ENCODE data around the gene CACNA1C.

The CACNA1C gene

GRCh38 chr12:2443776-2444175, 391.0 kb downstream of the CACNA1C start:
- DNase-seq, result no peak

- no peak for DNase-seq
These were observed 393.2 kb downstream of the CACNA1C start for GRCh38 chr12:2445968-2446367.

DNA sequence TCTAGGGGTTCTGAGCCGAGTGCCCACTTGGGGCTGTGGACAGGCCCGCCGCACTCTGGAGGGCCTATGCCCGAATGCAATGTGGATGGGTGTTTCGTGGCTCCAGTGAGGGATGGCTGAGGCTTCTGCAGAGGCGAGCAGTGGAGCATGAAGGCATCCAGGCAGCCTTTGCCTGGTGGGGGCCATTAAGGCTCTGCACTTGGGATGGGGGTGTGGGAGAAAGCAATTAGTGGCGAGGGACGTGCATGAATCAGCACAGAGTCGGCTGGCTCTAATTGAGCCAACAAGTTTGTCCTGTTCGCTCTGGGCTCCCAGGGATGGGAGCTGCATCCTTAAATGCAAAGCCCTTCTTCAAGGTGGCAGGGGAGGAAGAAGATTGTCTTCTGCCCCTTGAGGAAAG, 395.1 kb downstream of the CACNA1C start:
- DNase-seq, result no peak

DNA sequence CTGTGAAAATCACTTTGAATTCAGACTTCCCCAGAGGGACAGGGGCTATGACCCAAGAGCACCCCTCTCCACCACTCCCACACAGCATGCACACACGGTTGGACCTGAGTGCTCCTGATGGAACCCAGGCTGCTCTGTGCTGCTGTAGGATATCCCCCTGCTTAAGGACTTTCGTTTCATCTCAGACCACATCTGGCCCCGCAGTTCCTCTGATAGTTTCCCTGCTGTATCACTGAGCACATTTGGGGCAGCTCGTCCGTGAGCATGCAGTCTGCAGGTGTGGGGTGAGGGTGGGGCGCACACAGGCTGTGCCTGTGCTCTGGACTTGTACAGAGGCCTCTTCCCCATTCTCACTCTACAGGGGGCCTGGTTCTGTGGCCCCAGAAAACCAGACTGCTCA, 396.8 kb downstream of the CACNA1C start:
- DNase-seq, result no peak

GRCh38 chr12:2450553-2450952, 397.8 kb downstream of the CACNA1C start:
- DNase-seq, result no peak

GRCh38 chr12:2451025-2451424, 398.2 kb downstream of the CACNA1C start:
- DNase-seq, result no peak

DNA sequence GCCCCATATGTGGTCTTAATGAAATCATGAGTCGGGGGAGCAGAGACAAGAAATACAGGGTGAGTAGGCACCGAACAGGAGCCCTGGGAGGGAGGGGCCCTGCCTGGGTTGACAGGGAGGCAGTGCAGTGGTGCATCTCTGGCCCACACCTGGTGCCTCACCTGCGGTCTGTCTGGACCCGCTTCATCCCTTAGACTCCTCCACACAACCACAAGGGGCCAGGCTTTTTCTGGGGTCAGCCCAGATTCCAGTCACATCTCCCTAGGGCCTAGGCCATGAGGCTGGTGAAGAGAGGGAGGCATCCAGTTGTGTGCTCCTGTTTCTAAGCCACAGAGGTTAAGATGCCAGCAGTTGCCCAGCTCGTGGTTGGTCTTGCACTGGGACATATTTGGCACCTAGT, 398.7 kb downstream of the CACNA1C start:
- DNase-seq, result no peak

DNA sequence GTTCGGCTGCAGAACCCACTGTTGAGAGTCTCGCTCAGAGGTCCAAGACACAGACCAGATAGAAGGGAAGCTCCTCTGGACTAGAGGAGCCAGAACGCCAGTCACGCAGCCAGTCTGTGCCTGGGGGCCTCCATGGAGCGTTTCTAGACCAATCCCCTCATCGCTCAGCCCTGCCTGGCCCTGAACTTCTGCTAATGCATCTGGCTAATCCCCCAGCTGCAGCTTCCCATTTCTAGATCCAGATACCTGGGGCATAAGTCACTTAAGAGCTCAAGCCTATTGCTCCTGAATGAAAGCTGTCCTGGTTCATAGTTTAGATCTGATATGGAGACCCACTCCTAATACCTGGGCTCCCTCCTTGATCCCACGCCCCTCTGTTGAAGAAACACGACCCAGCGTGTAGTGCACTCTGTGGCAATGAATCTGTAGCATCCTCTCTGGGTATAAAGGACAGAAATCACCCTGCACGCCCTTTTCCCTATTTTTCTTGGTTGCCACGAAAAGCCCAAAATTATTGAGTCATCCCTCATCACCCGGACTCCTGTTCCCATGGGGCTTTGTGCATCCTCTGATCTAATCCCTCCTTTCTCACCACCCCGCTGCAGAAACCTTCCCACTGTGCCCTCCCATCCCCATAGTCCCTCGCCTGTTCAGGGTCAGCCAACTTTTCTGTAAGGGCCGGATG, 400.4 kb downstream of the CACNA1C start:
- no peak for DNase-seq

GRCh38 chr12:2453761-2454090, 400.9 kb downstream of the CACNA1C start:
- no peak for DNase-seq

DNA sequence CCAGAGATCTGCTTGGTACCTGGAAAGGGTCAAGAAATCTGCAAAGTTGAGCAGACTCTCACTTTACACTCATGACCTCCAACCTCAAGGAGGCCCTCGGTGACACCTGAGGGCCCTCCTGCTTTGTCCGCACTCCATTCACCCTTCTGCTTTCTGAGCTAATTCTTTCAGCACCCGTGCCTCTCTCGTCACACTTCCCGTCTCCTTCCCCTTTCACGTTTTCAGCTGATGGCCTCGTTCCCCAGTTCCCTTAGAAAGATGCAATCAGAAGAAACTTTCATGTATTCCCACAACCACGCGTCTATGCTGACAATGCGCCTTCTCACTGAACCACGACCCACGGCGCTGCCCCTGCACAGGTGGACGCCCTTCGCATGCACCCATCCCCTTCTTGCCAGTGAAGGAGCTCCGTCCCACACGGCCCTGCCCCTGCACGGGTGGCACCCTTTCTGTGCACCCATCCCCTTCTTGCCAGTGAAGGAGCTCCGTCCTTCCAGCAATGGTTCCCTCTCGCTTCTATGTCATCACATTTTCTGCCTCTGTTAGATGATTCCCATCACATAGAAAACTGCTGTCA, 401.9 kb downstream of the CACNA1C start:
- no peak for DNase-seq

DNA sequence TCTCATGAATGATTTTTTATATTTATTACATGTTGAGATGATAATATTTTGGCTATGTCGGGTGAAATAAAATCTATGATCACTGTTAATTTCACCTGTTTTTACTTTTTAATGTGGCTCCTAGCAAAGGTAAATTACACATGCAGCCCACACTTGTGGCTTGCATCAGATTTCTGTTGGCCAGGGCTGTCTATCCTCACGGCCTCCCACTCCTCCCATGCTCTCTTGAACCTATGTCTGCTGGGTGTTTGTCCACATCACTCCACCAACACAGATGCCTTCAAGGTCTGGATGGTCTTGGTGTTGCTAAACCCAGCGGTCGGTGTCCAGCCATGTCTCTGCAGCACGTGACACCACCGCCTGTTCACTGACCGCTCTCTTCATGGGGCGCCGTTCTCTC, 402.6 kb downstream of the CACNA1C start:
- DNase-seq, result no peak

DNA sequence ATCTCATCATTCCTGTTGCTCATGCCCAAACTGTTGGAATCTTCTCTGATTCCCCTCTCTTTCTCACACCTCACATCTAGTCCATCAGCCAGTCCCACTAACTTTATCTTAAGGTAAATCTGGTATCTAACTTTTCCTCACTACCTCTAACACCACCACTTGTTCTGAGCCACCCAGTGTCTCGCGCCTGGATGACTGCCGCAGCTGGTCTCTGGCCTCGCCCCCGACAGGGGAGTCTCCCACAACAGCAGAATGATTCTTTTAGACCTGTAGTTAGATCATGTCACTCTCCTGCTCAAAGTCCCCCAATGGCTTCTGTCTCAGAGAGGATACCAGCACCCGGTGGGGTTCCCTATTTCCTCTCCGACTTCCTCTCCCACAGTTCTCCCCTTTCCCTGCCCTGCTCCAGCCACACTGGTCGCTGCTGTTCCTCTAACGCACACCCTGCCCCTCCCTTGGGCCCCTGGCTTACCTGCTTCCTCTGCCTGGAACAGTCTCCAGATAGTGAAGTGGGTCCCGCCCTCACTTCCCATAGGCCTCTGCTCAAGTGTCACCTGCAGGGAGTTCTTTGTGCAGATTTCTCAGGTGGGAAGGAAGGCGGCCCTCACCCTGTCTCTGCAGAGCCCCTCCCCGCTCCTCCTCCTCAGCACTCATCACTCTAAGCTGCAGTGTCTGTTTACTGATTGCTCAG, 403.5 kb downstream of the CACNA1C start:
- no peak for DNase-seq

- DNase-seq, result no peak
These were observed 404.0 kb downstream of the CACNA1C start for GRCh38 chr12:2456813-2457186.

GRCh38 chr12:2457215-2457932, 404.6 kb downstream of the CACNA1C start:
- no peak for DNase-seq

DNA sequence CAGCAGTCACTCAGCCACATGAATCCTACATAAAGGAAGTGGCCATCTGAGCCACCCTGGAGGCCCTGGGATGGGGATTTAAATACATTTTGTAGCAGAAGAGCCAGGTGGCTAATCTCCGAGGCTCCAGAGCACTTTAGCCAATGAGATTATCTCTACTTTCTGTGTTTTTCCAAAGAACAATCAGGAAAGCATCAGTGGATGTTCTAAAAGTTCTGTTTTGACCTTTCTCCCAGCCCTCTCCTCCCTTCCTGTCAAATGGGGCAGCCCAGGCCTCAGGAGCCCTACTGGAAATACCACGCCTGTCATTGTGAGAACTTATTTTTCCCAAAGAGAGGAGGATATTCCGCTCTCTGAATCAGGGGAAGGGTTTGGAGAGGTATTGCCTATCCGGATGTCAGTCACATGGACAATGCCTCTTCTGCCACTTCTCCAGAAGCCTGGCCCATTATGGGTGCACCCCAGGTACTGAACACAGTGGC, 405.2 kb downstream of the CACNA1C start:
- no peak for DNase-seq

GRCh38 chr12:2460051-2460670, 407.4 kb downstream of the CACNA1C start:
- DNase-seq, result no peak

DNA sequence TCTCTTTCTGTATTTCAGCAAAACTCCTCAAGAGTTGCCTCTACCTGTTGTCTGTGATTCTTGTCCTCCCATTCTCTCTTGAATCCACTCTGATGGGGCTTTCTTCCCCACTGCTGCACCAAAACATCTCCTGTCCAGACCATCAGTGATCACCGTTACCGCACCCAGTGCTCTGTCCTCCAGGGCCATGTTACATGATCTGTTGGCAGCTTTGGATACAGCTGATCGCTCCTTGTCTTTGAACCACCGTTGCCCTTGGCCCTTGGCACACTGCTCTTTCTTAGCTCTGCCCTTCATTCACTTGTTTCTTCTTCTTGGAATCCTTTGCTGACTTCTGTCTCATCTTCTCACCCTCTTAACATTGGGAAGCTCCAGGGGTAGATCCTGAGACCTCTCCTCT, 408.3 kb downstream of the CACNA1C start:
- DNase-seq, result no peak

- DNase-seq, result no peak
These were observed 408.9 kb downstream of the CACNA1C start for GRCh38 chr12:2461645-2462044.

- no peak for DNase-seq
These were observed 409.3 kb downstream of the CACNA1C start for GRCh38 chr12:2462087-2462486.

DNA sequence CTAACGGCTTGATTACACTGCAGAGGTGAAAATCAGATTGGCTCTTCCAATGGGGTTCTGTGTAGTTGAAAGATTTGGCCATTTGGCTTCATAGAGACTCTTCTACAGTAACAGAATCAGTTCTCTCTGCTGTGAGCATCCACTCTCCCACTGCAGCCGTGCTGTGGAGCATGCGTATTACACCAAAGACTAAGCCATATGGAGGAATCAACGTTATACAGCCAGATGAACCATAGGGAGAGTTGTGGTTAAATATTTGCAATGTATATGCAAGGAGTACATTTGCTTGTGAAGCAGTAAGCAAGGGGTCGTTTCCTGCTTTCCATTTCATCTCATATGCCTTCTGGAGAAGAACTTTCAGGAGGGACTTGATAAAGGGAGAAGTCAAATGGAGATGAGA, 410.9 kb downstream of the CACNA1C start:
- DNase-seq, result no peak

GRCh38 chr12:2465681-2466080, 412.9 kb downstream of the CACNA1C start:
- no peak for DNase-seq

GRCh38 chr12:2466211-2466610, 413.4 kb downstream of the CACNA1C start:
- DNase-seq, result no peak

DNA sequence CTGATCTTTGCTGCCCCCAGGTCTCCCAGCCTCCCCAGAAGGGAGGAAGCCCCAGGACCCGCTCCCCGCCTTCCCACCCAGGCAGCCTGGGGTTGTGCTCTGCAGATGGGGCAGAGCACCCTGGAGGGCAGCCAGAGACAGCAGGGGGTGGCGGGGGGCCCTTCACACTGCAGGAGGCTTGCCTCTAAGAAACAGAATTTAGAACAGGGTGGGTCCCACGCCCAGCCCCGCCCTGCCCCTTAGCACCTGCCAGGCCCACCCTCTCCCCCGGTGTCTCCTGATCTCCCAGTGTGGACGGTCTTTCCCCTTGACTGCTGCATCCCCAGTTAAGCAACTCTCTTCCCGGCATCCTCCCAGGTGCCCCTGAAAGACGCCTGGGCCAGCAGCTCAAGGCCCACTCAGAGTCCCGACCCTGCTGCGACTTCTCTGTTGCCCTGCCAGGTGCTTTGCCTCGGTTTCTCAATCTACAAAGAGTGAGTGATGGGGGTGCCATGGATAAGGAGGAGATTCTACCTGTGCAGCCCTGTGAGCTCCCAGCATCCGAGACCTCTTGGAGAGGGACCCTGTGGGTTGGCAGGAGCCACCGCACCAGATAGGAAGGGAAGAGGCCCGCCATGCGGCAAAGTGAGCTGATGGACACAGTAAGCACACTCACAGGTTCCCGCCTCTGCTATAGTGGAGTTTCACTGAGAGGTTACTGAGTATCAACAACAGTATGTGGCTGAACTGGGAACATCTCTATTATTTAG, 414.8 kb downstream of the CACNA1C start:
- no peak for DNase-seq

All from stimulated activated naive CD4-positive, alpha-beta T cell (primary cell).